ENCODE results near the gene VPS13D. TPM values are rescaled to one million over a fixed set of nuclear protein-coding genes. Genes with fewer than 3 reads are reported as not detected.

Gene VPS13D
- total RNA-seq, 4 donors from 2014 or later: 60.9 to 91.6 (median 71.6) TPM

- intact Hi-C loops (cut with DNase I; ENCODE audit: low total_unique reads) (no loop called here), in situ Hi-C loops (cut with MboI; ENCODE audit: low sequenced_read_pairs in 4 of 4) (no loop called here)
- Histone ChIP-seq H3K9me3 (no peaks in the 10 kb centered on the region), H3K36me3 (no peaks in the 10 kb centered on the region), H3K27me3 (no peaks in the 10 kb centered on the region), H3K27ac (peak overlapping the region; percentile 67 to 89 (median 81)), H3K4me1 (peaks cover 60 to 75% of the 10 kb centered on the region in 2 donors), H3K4me3 (peak overlapping the region in 1 of 4 donors; percentile 4)
- DNase-seq (no peak), ATAC-seq (no peak)
- TF ChIP-seq POLR2A (IDR thresholded peaks at IDR 0.05): no peak
- no peak for TF ChIP-seq CTCF (IDR thresholded peaks at IDR 0.05 in 4 of 5, conservative IDR thresholded peaks at IDR 0.05 in 1 of 5)
Measured at GRCh38 chr1:12465126-12465525, 235.3 kb downstream of the VPS13D start.

GRCh38 chr1:12466816-12467215, 237.0 kb downstream of the VPS13D start:
- no peak for DNase-seq
- Histone ChIP-seq H3K36me3 (no peaks in the 10 kb centered on the region), H3K9me3 (no peaks in the 10 kb centered on the region), H3K4me1 (peaks cover 44 to 79% of the 10 kb centered on the region in 2 donors), H3K4me3 (no peak overlapping the region), H3K27me3 (no peaks in the 10 kb centered on the region), H3K27ac (peak overlapping the region in 2 of 4 donors; percentile 83 to 89)
- no peak for ATAC-seq
- in situ Hi-C loops (cut with MboI; ENCODE audit: low sequenced_read_pairs in 4 of 4): no loop called here
- intact Hi-C loops (cut with DNase I; ENCODE audit: low total_unique reads): no loop called here
- TF ChIP-seq POLR2A (IDR thresholded peaks at IDR 0.05): no peak
- TF ChIP-seq CTCF (IDR thresholded peaks at IDR 0.05 in 4 of 5, conservative IDR thresholded peaks at IDR 0.05 in 1 of 5): no peak

- H3K4me1 ChIP-seq: peaks cover 42 to 79% of the 10 kb centered on the region in 2 donors
Measured at GRCh38 chr1:12467570-12468286, 237.9 kb downstream of the VPS13D start.

GRCh38 chr1:12468323-12468722, 238.5 kb downstream of the VPS13D start:
- intact Hi-C loops (cut with DNase I; ENCODE audit: low total_unique reads) (no loop called here), in situ Hi-C loops (cut with MboI; ENCODE audit: low sequenced_read_pairs in 4 of 4) (no loop called here)
- TF ChIP-seq POLR2A (IDR thresholded peaks at IDR 0.05): no peak
- TF ChIP-seq CTCF (IDR thresholded peaks at IDR 0.05 in 4 of 5, conservative IDR thresholded peaks at IDR 0.05 in 1 of 5): no peak
- Histone ChIP-seq H3K4me3 (no peak overlapping the region), H3K9me3 (no peaks in the 10 kb centered on the region), H3K4me1 (peaks cover 37 to 79% of the 10 kb centered on the region in 2 donors), H3K36me3 (no peaks in the 10 kb centered on the region), H3K27me3 (no peaks in the 10 kb centered on the region), H3K27ac (peak overlapping the region in 1 of 4 donors; percentile 1)
- ATAC-seq (no peak), DNase-seq (no peak)

More at GRCh38 chr1:12467570-12468286, 237.9 kb downstream of the VPS13D start:
- no peak for DNase-seq
- H3K4me3 ChIP-seq: no peak overlapping the region
- peak overlapping the region in 2 of 4 donors; percentile 4 to 89 for H3K27ac ChIP-seq
- H3K9me3 ChIP-seq: no peaks in the 10 kb centered on the region
- H3K36me3 ChIP-seq: no peaks in the 10 kb centered on the region
- ATAC-seq: no peak
- in situ Hi-C loops (cut with MboI; ENCODE audit: low sequenced_read_pairs in 4 of 4): no loop called here
- no peak for TF ChIP-seq CTCF (IDR thresholded peaks at IDR 0.05 in 4 of 5, conservative IDR thresholded peaks at IDR 0.05 in 1 of 5)
- no peak for TF ChIP-seq POLR2A (IDR thresholded peaks at IDR 0.05)
- intact Hi-C loops (cut with DNase I; ENCODE audit: low total_unique reads): no loop called here
- H3K27me3 ChIP-seq: no peaks in the 10 kb centered on the region
